ENCODE measurements around the gene CHMP1A.
"Not testable (repeated sequence)": the region's sequence is repeated elsewhere in the genome, so short reads cannot be mapped to it uniquely, and the experiment has no call there.

The CHMP1A gene

GRCh38 chr16:89639385-89639784, 18.1 kb downstream of the CHMP1A start:
- H3K9ac ChIP-seq (ENCODE audit: low read length in 2 of 2) = no peak overlapping the region
- H3K4me1 ChIP-seq (ENCODE audit: control insufficient read depth, insufficient read depth, low read length) = peaks cover 13% of the 10 kb centered on the region
- no peaks in the 10 kb centered on the region for H3K9me3 ChIP-seq (ENCODE audit: control insufficient read depth in 2 of 2, low read length in 2 of 2)

DNA sequence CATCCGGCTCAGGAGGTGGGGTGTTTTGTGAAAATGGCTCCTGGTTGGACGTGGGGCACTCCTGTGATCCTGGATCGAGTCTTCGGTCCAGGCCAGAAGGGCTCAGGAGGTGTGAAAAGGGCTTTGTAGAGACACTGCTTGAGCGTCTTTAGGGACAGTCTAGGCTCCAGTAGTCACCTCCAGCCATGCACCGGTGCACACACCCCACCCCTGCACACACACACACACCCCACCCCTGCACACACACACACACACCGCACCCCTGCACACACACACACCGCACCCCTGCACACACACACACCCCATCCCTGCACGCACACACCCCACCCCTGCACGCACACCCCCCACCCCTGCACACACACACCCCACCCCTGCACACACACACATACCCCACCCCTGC, 19.1 kb downstream of the CHMP1A start:
- Histone ChIP-seq H3K9me3 (ENCODE audit: control insufficient read depth in 2 of 2, low read length in 2 of 2) (no peaks in the 10 kb centered on the region), H3K27ac (ENCODE audit: low read length) (no peak overlapping the region), H3K4me3 (ENCODE audit: low read length in 2 of 2) (no peak overlapping the region), H3K36me3 (ENCODE audit: control insufficient read depth in 2 of 2, insufficient read depth in 2 of 2, low read length in 2 of 2) (no peaks in the 10 kb centered on the region), H3K4me1 (ENCODE audit: control insufficient read depth, insufficient read depth, low read length) (peaks cover 13% of the 10 kb centered on the region), H3K9ac (ENCODE audit: low read length in 2 of 2) (no peak overlapping the region), H3K27me3 (ENCODE audit: control insufficient read depth in 1 of 2, insufficient read depth in 2 of 2, low read length in 2 of 2) (peaks cover 2 to 3% of the 10 kb centered on the region in 2 donors)

More at GRCh38 chr16:89639385-89639784, 18.1 kb downstream of the CHMP1A start:
- Histone ChIP-seq H3K27me3 (ENCODE audit: control insufficient read depth in 1 of 2, insufficient read depth in 2 of 2, low read length in 2 of 2) (no peaks in the 10 kb centered on the region), H3K4me3 (ENCODE audit: low read length in 2 of 2) (no peak overlapping the region), H3K27ac (ENCODE audit: low read length) (no peak overlapping the region), H3K36me3 (ENCODE audit: control insufficient read depth in 2 of 2, insufficient read depth in 2 of 2, low read length in 2 of 2) (no peaks in the 10 kb centered on the region)

- no peaks in the 10 kb centered on the region for H3K36me3 ChIP-seq (ENCODE audit: control insufficient read depth in 2 of 2, insufficient read depth in 2 of 2, low read length in 2 of 2)
These were observed 20.1 kb downstream of the CHMP1A start for GRCh38 chr16:89637379-89637778.

DNA sequence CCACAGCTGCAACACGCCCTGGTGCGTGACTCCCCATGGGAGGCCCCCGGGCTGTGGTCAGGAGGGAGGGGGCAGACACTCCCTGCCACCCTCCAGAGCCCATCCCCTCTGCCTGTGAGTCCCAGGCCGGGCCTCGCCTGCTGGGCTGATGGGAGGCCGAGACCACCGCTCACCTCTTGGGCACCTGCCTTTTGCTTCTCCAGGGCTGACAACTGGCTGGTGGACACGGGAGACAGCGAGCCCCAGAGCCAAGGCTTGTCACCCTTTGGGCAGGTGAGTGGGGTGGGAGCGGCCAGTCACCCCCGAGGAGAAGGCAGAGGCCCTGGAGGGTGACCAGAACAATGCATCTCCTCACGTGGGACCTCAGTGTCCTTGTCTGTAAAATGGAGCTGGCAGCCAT, 20.8 kb downstream of the CHMP1A start:
- Histone ChIP-seq H3K27ac (ENCODE audit: low read length) (no peak overlapping the region), H3K4me1 (ENCODE audit: control insufficient read depth, insufficient read depth, low read length) (peaks cover 11% of the 10 kb centered on the region), H3K4me3 (ENCODE audit: low read length in 2 of 2) (no peak overlapping the region), H3K36me3 (ENCODE audit: control insufficient read depth in 2 of 2, insufficient read depth in 2 of 2, low read length in 2 of 2) (no peaks in the 10 kb centered on the region), H3K9me3 (ENCODE audit: control insufficient read depth in 2 of 2, low read length in 2 of 2) (no peaks in the 10 kb centered on the region), H3K27me3 (ENCODE audit: control insufficient read depth in 1 of 2, insufficient read depth in 2 of 2, low read length in 2 of 2) (peaks cover 8 to 9% of the 10 kb centered on the region in 2 donors), H3K9ac (ENCODE audit: low read length in 2 of 2) (no peak overlapping the region)

More at GRCh38 chr16:89637379-89637778, 20.1 kb downstream of the CHMP1A start:
- Histone ChIP-seq H3K27ac (ENCODE audit: low read length) (no peak overlapping the region), H3K9ac (ENCODE audit: low read length in 2 of 2) (no peak overlapping the region), H3K9me3 (ENCODE audit: control insufficient read depth in 2 of 2, low read length in 2 of 2) (no peaks in the 10 kb centered on the region), H3K27me3 (ENCODE audit: control insufficient read depth in 1 of 2, insufficient read depth in 2 of 2, low read length in 2 of 2) (peaks cover 8 to 9% of the 10 kb centered on the region in 2 donors), H3K4me3 (ENCODE audit: low read length in 2 of 2) (no peak overlapping the region), H3K4me1 (ENCODE audit: control insufficient read depth, insufficient read depth, low read length) (peaks cover 13% of the 10 kb centered on the region)

DNA sequence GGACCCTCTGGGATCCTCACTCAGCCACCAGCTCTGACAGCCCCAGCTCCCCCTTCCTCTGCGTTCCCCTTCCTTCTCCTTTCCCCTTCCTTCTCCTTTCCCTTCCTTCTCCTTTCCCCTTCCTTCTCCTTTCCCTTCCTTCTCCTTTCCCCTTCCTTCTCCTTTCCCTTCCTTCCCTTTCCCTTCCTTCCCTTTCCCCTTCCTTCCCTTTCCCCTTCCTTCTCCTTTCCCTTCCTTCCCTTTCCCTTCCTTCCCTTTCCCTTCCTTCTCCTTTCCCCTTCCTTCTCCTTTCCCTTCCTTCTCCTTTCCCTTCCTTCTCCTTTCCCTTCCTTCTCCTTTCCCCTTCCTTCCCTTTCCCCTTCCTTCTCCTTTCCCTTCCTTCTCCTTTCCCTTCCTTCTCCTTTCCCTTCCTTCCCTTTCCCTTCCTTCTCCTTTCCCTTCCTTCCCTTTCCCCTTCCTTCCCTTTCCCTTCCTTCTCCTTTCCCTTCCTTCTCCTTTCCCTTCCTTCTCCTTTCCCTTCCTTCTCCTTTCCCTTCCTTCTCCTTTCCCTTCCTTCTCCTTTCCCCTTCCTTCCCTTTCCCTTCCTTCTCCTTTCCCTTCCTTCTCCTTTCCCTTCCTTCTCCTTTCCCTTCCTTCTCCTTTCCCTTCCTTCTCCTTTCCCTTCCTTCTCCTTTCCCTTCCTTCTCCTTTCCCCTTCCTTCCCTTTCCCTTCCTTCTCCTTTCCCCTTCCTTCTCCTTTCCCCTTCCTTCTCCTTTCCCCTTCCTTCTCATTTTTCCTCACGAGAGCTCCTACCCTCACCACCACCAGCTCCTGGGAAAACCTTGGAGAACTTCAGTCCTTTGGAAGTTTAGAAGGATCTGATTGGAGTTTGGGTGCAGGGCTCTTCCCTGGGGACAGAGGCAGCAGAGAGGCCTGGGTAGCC, 22.8 kb downstream of the CHMP1A start:
- not testable (repeated sequence) for H3K9ac ChIP-seq (ENCODE audit: low read length in 2 of 2); H3K4me1 ChIP-seq (ENCODE audit: control insufficient read depth, insufficient read depth, low read length); H3K27me3 ChIP-seq (ENCODE audit: control insufficient read depth in 1 of 2, insufficient read depth in 2 of 2, low read length in 2 of 2); H3K36me3 ChIP-seq (ENCODE audit: control insufficient read depth in 2 of 2, insufficient read depth in 2 of 2, low read length in 2 of 2); H3K4me3 ChIP-seq (ENCODE audit: low read length in 2 of 2); H3K27ac ChIP-seq (ENCODE audit: low read length); H3K9me3 ChIP-seq (ENCODE audit: control insufficient read depth in 2 of 2, low read length in 2 of 2)

- Histone ChIP-seq H3K9me3 (ENCODE audit: control insufficient read depth in 2 of 2, low read length in 2 of 2) (peaks cover 0 to 5% of the 10 kb centered on the region in 2 donors), H3K27ac (ENCODE audit: low read length) (no peak overlapping the region), H3K4me3 (ENCODE audit: low read length in 2 of 2) (no peak overlapping the region), H3K36me3 (ENCODE audit: control insufficient read depth in 2 of 2, insufficient read depth in 2 of 2, low read length in 2 of 2) (no peaks in the 10 kb centered on the region), H3K4me1 (ENCODE audit: control insufficient read depth, insufficient read depth, low read length) (no peaks in the 10 kb centered on the region), H3K27me3 (ENCODE audit: control insufficient read depth in 1 of 2, insufficient read depth in 2 of 2, low read length in 2 of 2) (peaks cover 8 to 9% of the 10 kb centered on the region in 2 donors), H3K9ac (ENCODE audit: low read length in 2 of 2) (no peak overlapping the region)
These were observed 24.4 kb downstream of the CHMP1A start for GRCh38 chr16:89633064-89633631.

GRCh38 chr16:89629827-89630610, 27.5 kb downstream of the CHMP1A start:
- Histone ChIP-seq H3K9ac (ENCODE audit: low read length in 2 of 2) (no peak overlapping the region), H3K36me3 (ENCODE audit: control insufficient read depth in 2 of 2, insufficient read depth in 2 of 2, low read length in 2 of 2) (no peaks in the 10 kb centered on the region), H3K27me3 (ENCODE audit: control insufficient read depth in 1 of 2, insufficient read depth in 2 of 2, low read length in 2 of 2) (peaks cover 8 to 13% of the 10 kb centered on the region in 2 donors), H3K4me3 (ENCODE audit: low read length in 2 of 2) (no peak overlapping the region), H3K4me1 (ENCODE audit: control insufficient read depth, insufficient read depth, low read length) (no peaks in the 10 kb centered on the region), H3K9me3 (ENCODE audit: control insufficient read depth in 2 of 2, low read length in 2 of 2) (peaks cover 0 to 5% of the 10 kb centered on the region in 2 donors), H3K27ac (ENCODE audit: low read length) (no peak overlapping the region)

GRCh38 chr16:89624777-89625761, 32.4 kb downstream of the CHMP1A start:
- no peaks in the 10 kb centered on the region for H3K4me1 ChIP-seq (ENCODE audit: control insufficient read depth, insufficient read depth, low read length)
- H3K4me3 ChIP-seq (ENCODE audit: low read length in 2 of 2) = no peak overlapping the region
- H3K36me3 ChIP-seq (ENCODE audit: control insufficient read depth in 2 of 2, insufficient read depth in 2 of 2, low read length in 2 of 2) = no peaks in the 10 kb centered on the region
- peaks cover 5 to 21% of the 10 kb centered on the region in 2 donors for H3K27me3 ChIP-seq (ENCODE audit: control insufficient read depth in 1 of 2, insufficient read depth in 2 of 2, low read length in 2 of 2)
- H3K27ac ChIP-seq (ENCODE audit: low read length) = no peak overlapping the region
- no peak overlapping the region for H3K9ac ChIP-seq (ENCODE audit: low read length in 2 of 2)
- H3K9me3 ChIP-seq (ENCODE audit: control insufficient read depth in 2 of 2, low read length in 2 of 2) = peaks cover 0 to 4% of the 10 kb centered on the region in 2 donors

DNA sequence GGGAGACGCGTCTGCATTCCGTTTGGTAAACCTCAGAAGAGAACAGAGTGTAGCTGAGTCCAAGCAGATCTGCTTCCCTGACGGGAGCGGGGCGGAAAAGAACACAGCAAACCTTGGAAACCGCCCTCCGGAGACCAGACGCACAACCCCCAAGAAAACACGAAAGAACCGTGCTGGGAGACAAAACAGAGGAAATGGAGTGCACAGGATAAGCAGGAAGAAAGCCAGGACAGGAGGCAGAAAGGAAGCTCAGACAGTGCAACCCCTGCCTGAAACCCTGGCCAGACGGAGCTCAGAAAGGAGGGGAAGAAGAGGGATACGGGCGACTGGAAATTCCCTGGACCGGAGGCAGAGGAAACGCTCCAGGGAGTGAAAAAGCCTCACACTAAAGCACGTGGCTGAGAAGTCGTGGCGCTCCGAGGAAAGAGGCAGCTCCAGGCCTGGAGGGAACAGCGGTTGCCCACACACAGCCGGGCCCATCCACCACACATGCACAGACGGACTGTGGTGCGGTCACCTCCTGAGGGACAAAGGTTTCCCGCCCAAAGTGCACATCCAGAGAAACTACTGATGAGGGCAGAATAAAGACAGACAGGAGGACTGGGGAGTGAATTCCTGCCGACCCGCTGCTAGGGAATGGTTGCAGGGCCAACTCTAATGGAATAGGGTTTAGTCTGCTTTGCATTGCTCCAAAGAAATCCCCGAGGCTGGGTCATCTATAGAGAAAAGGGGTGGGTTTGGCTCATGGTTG, 33.8 kb downstream of the CHMP1A start:
- Histone ChIP-seq H3K4me1 (ENCODE audit: control insufficient read depth, insufficient read depth, low read length) (no peaks in the 10 kb centered on the region), H3K9me3 (ENCODE audit: control insufficient read depth in 2 of 2, low read length in 2 of 2) (no peaks in the 10 kb centered on the region), H3K36me3 (ENCODE audit: control insufficient read depth in 2 of 2, insufficient read depth in 2 of 2, low read length in 2 of 2) (no peaks in the 10 kb centered on the region), H3K27me3 (ENCODE audit: control insufficient read depth in 1 of 2, insufficient read depth in 2 of 2, low read length in 2 of 2) (peaks cover 5 to 21% of the 10 kb centered on the region in 2 donors), H3K27ac (ENCODE audit: low read length) (no peak overlapping the region), H3K9ac (ENCODE audit: low read length in 2 of 2) (no peak overlapping the region), H3K4me3 (ENCODE audit: low read length in 2 of 2) (no peak overlapping the region)

Measured in stomach smooth muscle (tissue), 2 donors.